ENCODE results near the gene CHAT. TPM values are rescaled to one million over a fixed set of nuclear protein-coding genes. Genes with fewer than 3 reads are reported as not detected.

Gene CHAT
- total RNA-seq, 1 donor from 2014 or later: not detected

- peaks cover 7% of the 10 kb centered on the region for H3K9me3 Mint-ChIP-seq
- intact Hi-C loops (cut with micrococcal nuclease): loop anchor here (10.0 kb wide), 1 partner anchor 1384 kb away; no protein-coding TSS in a partner anchor
- no peak for DNase-seq
- no peak overlapping the region for H3K4me3 Mint-ChIP-seq
- H3K27me3 Mint-ChIP-seq: peaks cover 67% of the 10 kb centered on the region
- peak overlapping the region; percentile 36 for H3K27ac Mint-ChIP-seq
- H3K4me1 Mint-ChIP-seq: peaks cover 4% of the 10 kb centered on the region
- H3K36me3 Mint-ChIP-seq (ENCODE audit: low read depth): peaks cover 3% of the 10 kb centered on the region
Observed at GRCh38 chr10:49611166-49611815, 2.5 kb upstream of the CHAT start.

- H3K27me3 Mint-ChIP-seq: peaks cover 67% of the 10 kb centered on the region
- intact Hi-C loops (cut with micrococcal nuclease): loop anchor here (10.0 kb wide), 1 partner anchor 1383 kb away; no protein-coding TSS in a partner anchor
- H3K9me3 Mint-ChIP-seq: peaks cover 7% of the 10 kb centered on the region
- H3K36me3 Mint-ChIP-seq (ENCODE audit: low read depth): peaks cover 3% of the 10 kb centered on the region
- peak overlapping the region; percentile 48 for H3K27ac Mint-ChIP-seq
- peaks cover 4% of the 10 kb centered on the region for H3K4me1 Mint-ChIP-seq
- no peak for DNase-seq
- peak overlapping the region; percentile 41 for H3K4me3 Mint-ChIP-seq
Observed at GRCh38 chr10:49611816-49612512, 1.9 kb upstream of the CHAT start.

DNA sequence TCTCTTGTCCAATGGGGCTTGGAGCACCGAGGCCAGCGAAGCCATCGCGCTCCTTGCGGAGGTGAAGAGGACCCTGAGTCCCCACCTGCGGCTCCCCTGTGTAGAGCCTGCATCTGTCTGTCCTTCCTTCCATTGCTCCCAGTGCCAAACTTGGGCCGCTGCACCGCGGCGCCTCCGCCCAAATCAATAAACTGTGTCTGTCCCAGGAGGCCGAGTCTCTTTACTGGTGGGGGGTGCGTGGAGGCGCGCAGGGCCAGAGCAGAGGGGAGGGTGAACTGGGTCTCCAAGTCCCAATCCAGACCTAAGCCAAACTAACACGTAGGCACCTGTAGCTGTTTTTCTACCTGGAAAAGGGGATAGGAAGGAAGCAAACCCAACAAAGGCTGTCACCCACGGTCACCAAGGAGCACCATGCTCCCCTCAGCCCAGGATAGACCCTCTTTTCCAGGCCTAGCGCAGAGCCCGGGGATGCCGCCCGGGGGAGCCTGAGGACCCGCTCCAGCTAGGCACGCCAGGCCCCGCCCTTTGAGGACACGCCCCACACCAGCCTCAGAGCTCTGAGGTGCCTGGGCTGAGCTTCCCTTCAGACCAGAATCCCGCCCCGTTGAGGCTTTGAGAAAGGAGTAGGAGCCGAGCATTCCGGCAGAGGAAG, 1.2 kb upstream of the CHAT start:
- peak overlapping the region; percentile 48 for H3K27ac Mint-ChIP-seq
- intact Hi-C loops (cut with micrococcal nuclease): loop anchor here (10.0 kb wide), 1 partner anchor 1382 kb away; no protein-coding TSS in a partner anchor
- peak overlapping the region; percentile 41 for H3K4me3 Mint-ChIP-seq
- peaks cover 62% of the 10 kb centered on the region for H3K27me3 Mint-ChIP-seq
- peaks cover 7% of the 10 kb centered on the region for H3K9me3 Mint-ChIP-seq
- H3K4me1 Mint-ChIP-seq: peaks cover 2% of the 10 kb centered on the region
- DNase-seq: no peak
- H3K36me3 Mint-ChIP-seq (ENCODE audit: low read depth): peaks cover 3% of the 10 kb centered on the region

DNA sequence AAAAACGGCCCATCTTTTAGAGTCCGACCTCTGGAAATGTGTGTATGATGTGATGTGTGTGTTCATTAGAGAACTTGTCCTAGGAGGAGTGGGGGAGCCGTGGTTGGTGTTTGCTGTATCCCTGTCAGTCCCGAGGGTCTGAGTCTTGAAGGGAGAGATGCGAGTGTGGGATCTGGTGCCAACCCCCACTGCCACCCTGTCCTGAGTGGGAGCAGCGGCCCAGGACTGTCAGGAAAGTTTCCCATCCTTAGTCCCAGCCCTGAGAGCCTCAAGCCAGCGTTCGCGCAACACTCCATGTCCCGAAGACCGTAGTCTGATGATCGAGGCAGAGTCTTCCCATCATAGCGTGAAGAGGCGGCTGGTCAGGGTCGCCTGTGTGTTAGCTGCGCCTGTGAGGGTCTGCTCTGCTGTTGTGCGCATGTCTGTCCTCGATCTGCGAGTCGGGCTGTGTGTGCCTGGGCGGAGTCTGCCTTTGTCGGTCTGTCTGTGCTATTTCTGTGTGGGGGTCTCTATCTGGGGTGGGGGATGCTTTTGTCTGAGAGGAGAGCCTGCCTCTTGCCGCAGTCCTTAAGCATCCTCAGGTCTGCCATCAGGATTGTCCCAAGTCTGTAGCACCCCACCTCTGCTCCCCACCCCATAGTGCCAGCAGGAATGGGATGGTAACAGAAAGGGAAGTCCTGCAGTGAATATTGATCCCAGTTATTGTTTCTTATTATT, 514 bp upstream of the CHAT start:
- Mint-ChIP-seq H3K4me1 (peaks cover 2% of the 10 kb centered on the region), H3K36me3 (ENCODE audit: low read depth) (peaks cover 3% of the 10 kb centered on the region), H3K9me3 (peaks cover 7% of the 10 kb centered on the region), H3K27ac (peak overlapping the region; percentile 6), H3K27me3 (peaks cover 60% of the 10 kb centered on the region), H3K4me3 (no peak overlapping the region)
- DNase-seq: no peak
- intact Hi-C loops (cut with micrococcal nuclease): loop anchor here (10.0 kb wide), 1 partner anchor 1381 kb away; no protein-coding TSS in a partner anchor

DNA sequence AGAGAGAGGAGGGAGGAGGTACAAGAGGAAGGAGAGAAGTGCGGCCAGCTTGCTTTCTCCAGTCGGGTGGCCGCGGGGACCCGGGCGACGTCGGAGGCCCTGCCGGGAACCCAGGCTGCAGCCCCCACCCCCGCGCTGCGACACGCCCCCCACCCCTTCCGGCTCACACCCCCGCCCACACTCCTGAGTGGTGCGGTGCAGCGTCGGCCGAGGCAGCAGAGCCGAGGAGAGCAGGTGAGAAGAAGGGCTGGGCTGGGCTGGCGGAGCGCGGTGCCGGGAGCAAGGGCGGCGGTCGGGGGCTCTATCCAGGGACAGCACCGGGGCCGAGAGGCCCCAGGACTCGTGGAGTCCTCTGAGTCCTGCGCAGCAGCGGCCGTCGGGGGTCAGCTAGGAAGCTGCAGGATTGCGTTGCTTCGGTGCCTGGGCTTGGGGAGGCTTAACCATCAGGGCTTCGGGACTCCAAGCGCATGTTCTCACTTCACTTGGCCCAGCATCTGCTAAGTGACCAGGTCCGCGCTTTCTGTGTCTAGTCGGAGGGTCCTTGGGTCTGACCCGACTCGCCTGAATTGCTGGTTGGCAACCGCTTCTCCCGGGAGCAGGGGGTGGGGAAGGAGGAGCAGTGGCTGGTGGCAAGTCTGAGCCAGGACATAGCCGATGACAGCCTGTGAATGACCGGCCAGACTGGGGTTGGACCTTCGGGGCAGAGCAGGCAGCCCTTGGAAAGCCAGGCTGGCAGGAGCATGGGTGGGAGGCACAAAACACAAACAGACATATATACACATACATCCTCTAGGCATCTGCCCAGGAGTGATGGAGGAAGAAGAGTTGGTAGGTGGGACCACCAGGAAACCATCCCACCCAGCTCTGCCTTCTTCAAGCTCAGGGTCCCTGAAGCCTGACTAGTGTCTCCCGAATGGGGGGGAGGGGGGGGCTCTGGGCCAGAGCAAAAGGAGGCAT, 683 bp downstream of the CHAT start:
- Mint-ChIP-seq H3K27ac (no peak overlapping the region), H3K4me3 (no peak overlapping the region), H3K9me3 (peaks cover 7% of the 10 kb centered on the region), H3K4me1 (peaks cover 2% of the 10 kb centered on the region), H3K36me3 (ENCODE audit: low read depth) (peaks cover 3% of the 10 kb centered on the region), H3K27me3 (peaks cover 58% of the 10 kb centered on the region)
- intact Hi-C loops (cut with micrococcal nuclease): loop anchor here (10.0 kb wide), 1 partner anchor 1380 kb away; no protein-coding TSS in a partner anchor
- no peak for DNase-seq

DNA sequence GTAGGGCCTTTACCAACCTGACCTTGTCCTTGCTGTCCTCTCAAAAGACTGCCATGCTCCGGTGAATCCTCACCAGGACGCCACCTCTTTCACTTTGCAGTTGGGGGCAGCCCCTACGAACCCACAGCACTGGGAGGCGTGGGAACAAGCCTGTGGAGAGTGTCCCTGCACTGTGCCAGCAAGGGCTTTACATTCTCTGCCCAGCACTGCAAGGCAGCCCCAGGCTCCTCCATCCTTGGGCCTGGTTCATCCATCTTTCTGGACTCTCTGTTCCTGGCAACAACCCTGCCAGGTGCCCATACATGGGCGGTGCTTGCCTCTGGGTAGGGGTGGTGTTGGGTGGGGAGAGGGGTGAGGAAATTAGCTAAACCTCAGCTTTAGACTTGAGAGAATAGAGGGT, 1.4 kb downstream of the CHAT start:
- Mint-ChIP-seq H3K4me3 (no peak overlapping the region), H3K9me3 (peaks cover 7% of the 10 kb centered on the region), H3K27ac (no peak overlapping the region), H3K27me3 (peaks cover 58% of the 10 kb centered on the region), H3K36me3 (ENCODE audit: low read depth) (peaks cover 3% of the 10 kb centered on the region), H3K4me1 (peaks cover 2% of the 10 kb centered on the region)
- intact Hi-C loops (cut with micrococcal nuclease): loop anchor here (10.0 kb wide), 1 partner anchor 1380 kb away; no protein-coding TSS in a partner anchor
- no peak for DNase-seq

DNA sequence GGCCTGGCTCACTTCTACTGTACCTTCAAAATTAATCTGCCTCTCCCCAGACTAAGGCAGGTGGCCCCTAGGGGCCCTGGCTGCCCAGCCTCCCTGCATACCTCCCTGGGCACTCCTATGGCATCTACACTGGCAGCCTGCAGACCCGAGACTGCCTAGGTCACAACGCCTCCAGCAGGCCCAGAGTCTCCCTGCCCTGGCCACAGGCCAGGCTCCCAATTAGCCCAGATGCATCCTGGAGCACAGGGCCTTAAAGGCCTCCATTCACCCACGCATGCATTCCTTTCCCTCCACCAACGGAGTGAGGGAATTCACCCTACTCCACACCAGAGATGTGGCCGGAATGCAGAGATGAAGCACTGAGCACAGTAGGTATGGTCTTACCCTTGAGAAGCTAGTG, 1.9 kb downstream of the CHAT start:
- H3K27ac Mint-ChIP-seq: no peak overlapping the region
- H3K36me3 Mint-ChIP-seq (ENCODE audit: low read depth): peaks cover 3% of the 10 kb centered on the region
- intact Hi-C loops (cut with micrococcal nuclease): loop anchor here (10.0 kb wide), 1 partner anchor 1379 kb away; no protein-coding TSS in a partner anchor
- peaks cover 7% of the 10 kb centered on the region for H3K9me3 Mint-ChIP-seq
- H3K4me3 Mint-ChIP-seq: no peak overlapping the region
- peaks cover 2% of the 10 kb centered on the region for H3K4me1 Mint-ChIP-seq
- DNase-seq: no peak
- H3K27me3 Mint-ChIP-seq: peaks cover 58% of the 10 kb centered on the region

- Mint-ChIP-seq H3K4me1 (peaks cover 2% of the 10 kb centered on the region), H3K27me3 (peaks cover 50% of the 10 kb centered on the region), H3K27ac (no peak overlapping the region), H3K4me3 (no peak overlapping the region), H3K9me3 (peaks cover 7% of the 10 kb centered on the region), H3K36me3 (ENCODE audit: low read depth) (peaks cover 3% of the 10 kb centered on the region)
- no peak for DNase-seq
- intact Hi-C loops (cut with micrococcal nuclease): loop anchor here (10.0 kb wide), 1 partner anchor 1378 kb away; no protein-coding TSS in a partner anchor
Observed at GRCh38 chr10:49616421-49617101, 2.7 kb downstream of the CHAT start.

DNA sequence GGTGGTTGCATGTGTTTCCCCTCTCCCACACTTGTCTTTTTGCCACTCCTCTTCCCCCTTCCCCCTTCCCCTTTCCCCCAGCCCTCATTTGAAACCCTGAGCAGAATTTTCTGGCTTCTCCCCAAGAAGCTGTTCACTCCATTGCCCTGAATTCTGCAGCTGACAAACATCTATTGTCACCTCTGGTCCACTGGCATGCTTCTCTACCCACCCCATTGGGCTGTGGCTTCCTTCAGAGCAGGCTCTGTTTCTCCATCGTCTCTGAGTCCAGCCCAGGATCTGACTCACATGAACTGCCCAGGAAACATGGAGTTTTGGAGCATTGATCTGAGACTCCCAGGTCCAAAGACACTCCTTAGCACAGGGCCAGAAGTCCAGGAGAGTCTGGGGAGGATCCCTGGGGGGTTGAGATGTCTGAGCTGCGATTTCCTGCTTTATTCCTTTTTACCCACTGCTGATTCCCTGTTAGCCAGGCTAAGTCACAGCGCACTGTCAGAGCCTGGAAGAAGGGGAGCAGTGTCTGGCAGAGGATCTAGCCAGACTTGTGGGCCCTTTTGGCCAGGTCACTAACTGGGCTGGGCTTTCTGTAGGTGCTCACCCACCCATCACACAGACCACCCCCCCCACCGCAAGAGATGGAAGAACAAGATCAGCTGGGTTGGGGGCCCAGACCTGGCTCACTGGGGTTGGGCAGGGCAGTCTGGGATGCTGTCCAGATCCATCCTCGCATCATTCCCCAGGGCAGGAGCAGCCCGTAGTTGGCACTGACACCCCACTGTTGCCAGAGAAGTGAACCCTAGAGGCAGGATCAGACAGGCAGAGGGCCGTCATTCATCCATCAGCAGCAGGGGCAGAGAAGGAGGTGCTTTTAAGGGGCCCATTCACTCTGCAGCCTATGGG, 3.5 kb downstream of the CHAT start:
- DNase-seq: no peak
- Mint-ChIP-seq H3K9me3 (peaks cover 2% of the 10 kb centered on the region), H3K4me1 (peaks cover under 1% of the 10 kb centered on the region), H3K4me3 (no peak overlapping the region), H3K36me3 (ENCODE audit: low read depth) (peaks cover 2% of the 10 kb centered on the region), H3K27ac (no peak overlapping the region), H3K27me3 (peaks cover 42% of the 10 kb centered on the region)
- intact Hi-C loops (cut with micrococcal nuclease): loop anchor here (10.0 kb wide), 1 partner anchor 1377 kb away; no protein-coding TSS in a partner anchor

DNA sequence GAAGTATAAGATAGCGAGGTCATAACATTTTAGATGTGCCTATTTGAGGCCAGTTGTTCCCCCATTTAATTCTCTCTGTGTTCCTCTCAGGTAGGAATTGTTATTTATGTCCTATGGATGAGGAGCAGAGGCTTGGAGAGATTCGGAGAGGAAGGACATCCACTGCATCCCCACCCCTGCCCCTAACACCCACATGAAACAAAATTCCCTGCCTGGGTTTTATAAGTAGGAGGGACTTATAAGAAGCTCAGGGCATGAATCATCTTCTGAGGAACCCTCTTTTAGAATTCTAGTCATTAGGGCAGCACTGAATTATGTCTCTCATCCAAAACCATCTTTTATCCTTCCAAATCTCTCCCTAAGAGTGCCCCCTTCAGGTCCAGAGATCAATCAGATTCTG, 5.0 kb downstream of the CHAT start:
- intact Hi-C loops (cut with micrococcal nuclease): loop anchor here (10.0 kb wide), 1 partner anchor 1376 kb away; no protein-coding TSS in a partner anchor
- H3K27ac Mint-ChIP-seq: no peak overlapping the region
- H3K4me1 Mint-ChIP-seq: no peaks in the 10 kb centered on the region
- H3K4me3 Mint-ChIP-seq: no peak overlapping the region
- H3K36me3 Mint-ChIP-seq (ENCODE audit: low read depth): no peaks in the 10 kb centered on the region
- H3K9me3 Mint-ChIP-seq: no peaks in the 10 kb centered on the region
- DNase-seq: no peak
- peaks cover 29% of the 10 kb centered on the region for H3K27me3 Mint-ChIP-seq

DNA sequence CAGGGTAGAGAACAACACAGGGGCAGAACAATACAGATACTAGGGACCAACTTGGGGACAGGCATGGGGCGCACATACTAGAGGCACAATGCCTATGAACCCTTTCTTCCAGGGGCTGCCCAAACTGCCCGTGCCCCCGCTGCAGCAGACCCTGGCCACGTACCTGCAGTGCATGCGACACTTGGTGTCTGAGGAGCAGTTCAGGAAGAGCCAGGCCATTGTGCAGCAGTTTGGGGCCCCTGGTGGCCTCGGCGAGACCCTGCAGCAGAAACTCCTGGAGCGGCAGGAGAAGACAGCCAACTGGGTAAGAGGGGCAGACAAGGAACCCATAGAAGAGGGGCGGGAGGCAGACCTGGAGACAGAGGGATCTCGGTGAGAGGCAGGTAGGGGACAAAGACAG, 5.8 kb downstream of the CHAT start:
- H3K27me3 Mint-ChIP-seq: peaks cover 25% of the 10 kb centered on the region

More for the DNA sequence above, 5.8 kb downstream of the CHAT start:
- Mint-ChIP-seq H3K4me3 (no peak overlapping the region), H3K36me3 (ENCODE audit: low read depth) (no peaks in the 10 kb centered on the region), H3K27ac (no peak overlapping the region), H3K9me3 (no peaks in the 10 kb centered on the region), H3K4me1 (no peaks in the 10 kb centered on the region)
- no peak for DNase-seq
- intact Hi-C loops (cut with micrococcal nuclease): loop anchor here (10.0 kb wide), 1 partner anchor 1375 kb away; no protein-coding TSS in a partner anchor
